DOHH2 (cell line): ENCODE results near the gene F2R.

Source experiments
- H3F3A ChIP-seq: fragments of 200-600 bp; sonication (generic), shearing (Covaris generic); 2 replicates; pipeline ENCODE4 v1.6.0; 2016; ENCODE audit warnings: antibody characterized with exemption, mild to moderate bottlenecking; ENCODE audit not compliant: control insufficient read depth, insufficient read depth
- H3K27ac ChIP-seq: fragments of 200-600 bp; sonication (generic); 2 replicates; pipeline ENCODE4 v1.5.1; 2014; ENCODE audit warnings: low read depth, mild to moderate bottlenecking, low read length, moderate library complexity
- H3K27me3 ChIP-seq: fragments of 200-600 bp; sonication (generic); 2 replicates; pipeline ENCODE4 v1.6.1; 2014; ENCODE audit warnings: mild to moderate bottlenecking, low read length, mixed read lengths; ENCODE audit not compliant: control insufficient read depth
- H3K36me3 ChIP-seq: fragments of 200-600 bp; sonication (generic); 2 replicates; pipeline ENCODE4 v1.6.1; 2014; ENCODE audit warnings: mild to moderate bottlenecking, low read length, moderate library complexity, mixed read lengths; ENCODE audit not compliant: control insufficient read depth
- H3K4me1 ChIP-seq: fragments of 200-600 bp; sonication (generic); 2 replicates; pipeline ENCODE4 v1.6.1; 2014; ENCODE audit warnings: mild to moderate bottlenecking, low read length, mixed read lengths; ENCODE audit not compliant: control insufficient read depth
- H3K4me2 ChIP-seq: fragments of 200-600 bp; sonication (generic); 2 replicates; pipeline ENCODE4 v1.6.0; 2014; ENCODE audit warnings: mild to moderate bottlenecking, low read length, moderate library complexity
- H3K4me3 ChIP-seq: fragments of 200-600 bp; sonication (generic); 2 replicates; pipeline ENCODE4 v1.5.1; 2014; ENCODE audit warnings: mild to moderate bottlenecking, low read length, mixed read lengths
- H3K79me2 ChIP-seq: fragments of 200-600 bp; sonication (generic); 2 replicates; pipeline ENCODE4 v1.6.1; 2014; ENCODE audit warnings: mild to moderate bottlenecking, low read length, mixed read lengths; ENCODE audit not compliant: control insufficient read depth
- H3K9me2 ChIP-seq: fragments of 200-600 bp; sonication (generic); replicated peaks from 2 replicates; pipeline ENCODE4 v1.6.1; 2014; ENCODE audit warnings: mild to moderate bottlenecking, low read length, mixed read lengths; ENCODE audit not compliant: control insufficient read depth
- H3K9me3 ChIP-seq: fragments of 200-600 bp; sonication (generic); 2 replicates; pipeline ENCODE4 v1.6.1; 2014; ENCODE audit warnings: antibody characterized with exemption, low read length, mixed read lengths; ENCODE audit not compliant: control insufficient read depth, insufficient read depth
- H4K20me1 ChIP-seq: fragments of 200-600 bp; sonication (generic); 2 replicates; pipeline ENCODE4 v1.6.0; 2014; ENCODE audit warnings: low read depth, mild to moderate bottlenecking, antibody characterized with exemption, low read length, moderate library complexity; ENCODE audit not compliant: control insufficient read depth, insufficient read depth
- CTCF ChIP-seq: fragments of 200-600 bp; sonication (generic); IDR thresholded peaks from one replicate; pipeline ENCODE4 v1.5.1; 2014; ENCODE audit warnings: antibody characterized with exemption, mild to moderate bottlenecking, low read depth, low read length; ENCODE audit not compliant: poor library complexity, severe bottlenecking
- EZH2phosphoT487 ChIP-seq: fragments of 200-600 bp; sonication (generic); IDR thresholded peaks from 2 replicates; pipeline ENCODE4 v1.6.1; 2017; ENCODE audit warnings: borderline replicate concordance, mild to moderate bottlenecking, antibody characterized with exemption, low read length, moderate library complexity, mixed read lengths

F2R gene

GRCh38 chr5:76701298-76701697 lies 14.6 kb upstream of the F2R start:
- H3K27me3 ChIP-seq, result no peaks in the 10 kb centered on the region
- H3K9me3 ChIP-seq, result no peaks in the 10 kb centered on the region
- TF ChIP-seq CTCF (no peak), EZH2phosphoT487 (no peak)
- peaks cover 3% of the 10 kb centered on the region for H3K4me1 ChIP-seq
- H3K4me2 ChIP-seq, result no peak overlapping the region
- H3K27ac ChIP-seq, result no peak overlapping the region
- H3F3A ChIP-seq, result no peaks in the 10 kb centered on the region
- no peaks in the 10 kb centered on the region for H3K79me2 ChIP-seq
- no peaks in the 10 kb centered on the region for H4K20me1 ChIP-seq
- H3K4me3 ChIP-seq, result no peak overlapping the region
- peaks cover 30% of the 10 kb centered on the region for H3K36me3 ChIP-seq
- no peaks in the 10 kb centered on the region for H3K9me2 ChIP-seq

- Histone ChIP-seq H3K36me3 (peaks cover 19% of the 10 kb centered on the region), H3K4me1 (no peaks in the 10 kb centered on the region), H3K27me3 (no peaks in the 10 kb centered on the region), H3K79me2 (no peaks in the 10 kb centered on the region), H3K4me3 (no peak overlapping the region), H3K4me2 (no peak overlapping the region), H3K9me2 (no peaks in the 10 kb centered on the region), H3F3A (no peaks in the 10 kb centered on the region), H3K27ac (no peak overlapping the region), H4K20me1 (no peaks in the 10 kb centered on the region), H3K9me3 (no peaks in the 10 kb centered on the region)
- TF ChIP-seq CTCF (no peak), EZH2phosphoT487 (no peak)
These were observed 12.2 kb upstream of the F2R start for GRCh38 chr5:76703707-76704106.

GRCh38 chr5:76704131-76704663 lies 11.7 kb upstream of the F2R start:
- H3K27me3 ChIP-seq, result no peaks in the 10 kb centered on the region
- H3K4me1 ChIP-seq, result no peaks in the 10 kb centered on the region
- H3K4me3 ChIP-seq, result no peak overlapping the region
- H3K9me3 ChIP-seq, result no peaks in the 10 kb centered on the region
- H3K27ac ChIP-seq, result no peak overlapping the region
- TF ChIP-seq CTCF (no peak), EZH2phosphoT487 (no peak)
- H3F3A ChIP-seq, result no peaks in the 10 kb centered on the region
- peaks cover 16% of the 10 kb centered on the region for H3K36me3 ChIP-seq
- H3K79me2 ChIP-seq, result no peaks in the 10 kb centered on the region
- no peak overlapping the region for H3K4me2 ChIP-seq
- no peaks in the 10 kb centered on the region for H4K20me1 ChIP-seq
- no peaks in the 10 kb centered on the region for H3K9me2 ChIP-seq

GRCh38 chr5:76705574-76705973 lies 10.4 kb upstream of the F2R start:
- Histone ChIP-seq H3K9me2 (no peaks in the 10 kb centered on the region), H3K27ac (no peak overlapping the region), H3K9me3 (no peaks in the 10 kb centered on the region), H3K4me3 (no peak overlapping the region), H3K4me2 (no peak overlapping the region), H3K4me1 (no peaks in the 10 kb centered on the region), H3K27me3 (no peaks in the 10 kb centered on the region), H3F3A (no peaks in the 10 kb centered on the region), H4K20me1 (no peaks in the 10 kb centered on the region), H3K36me3 (peaks cover 12% of the 10 kb centered on the region), H3K79me2 (no peaks in the 10 kb centered on the region)
- TF ChIP-seq EZH2phosphoT487 (no peak), CTCF (no peak)
